HG03066 (cell line): ENCODE data around the gene DNAJC7.
"Not testable (repeated sequence)": the region's sequence is repeated elsewhere in the genome, so short reads cannot be mapped to it uniquely, and the experiment has no call there.

ENCODE experiments used
- ATAC-seq: cut with Tn5 transposase; IDR thresholded peaks from one replicate; pipeline ENCODE4 v1.9.1; 2021; ENCODE audit warnings: low read depth; ENCODE audit not compliant: unreplicated experiment

The DNAJC7 gene

GRCh38 chr17:42041619-42042018, 24.4 kb upstream of the DNAJC7 start:
- no peak for ATAC-seq

DNA sequence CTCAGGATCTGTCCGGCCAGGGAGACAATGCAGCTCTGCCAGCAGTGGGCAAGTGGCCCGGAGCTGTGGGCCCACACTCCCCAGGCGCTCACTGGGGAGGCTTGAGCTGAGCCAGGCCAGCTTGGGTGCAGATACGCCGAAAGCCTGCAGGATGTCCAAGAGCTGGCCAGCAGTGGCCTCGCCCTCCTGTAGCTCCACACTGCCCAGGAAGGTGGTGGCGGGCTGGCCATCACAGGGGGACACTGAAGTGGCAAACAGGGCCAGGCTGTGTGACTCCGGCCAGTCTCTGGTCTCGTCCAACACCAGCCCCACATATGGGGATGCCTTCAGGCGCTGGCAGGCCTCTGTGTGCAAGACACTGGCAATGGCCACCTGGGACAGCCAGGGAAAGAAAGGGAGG, 23.6 kb upstream of the DNAJC7 start:
- no peak for ATAC-seq

GRCh38 chr17:42039794-42040763, 22.8 kb upstream of the DNAJC7 start:
- ATAC-seq = no peak

- no peak for ATAC-seq
Measured at GRCh38 chr17:42038221-42038973, 21.2 kb upstream of the DNAJC7 start.

DNA sequence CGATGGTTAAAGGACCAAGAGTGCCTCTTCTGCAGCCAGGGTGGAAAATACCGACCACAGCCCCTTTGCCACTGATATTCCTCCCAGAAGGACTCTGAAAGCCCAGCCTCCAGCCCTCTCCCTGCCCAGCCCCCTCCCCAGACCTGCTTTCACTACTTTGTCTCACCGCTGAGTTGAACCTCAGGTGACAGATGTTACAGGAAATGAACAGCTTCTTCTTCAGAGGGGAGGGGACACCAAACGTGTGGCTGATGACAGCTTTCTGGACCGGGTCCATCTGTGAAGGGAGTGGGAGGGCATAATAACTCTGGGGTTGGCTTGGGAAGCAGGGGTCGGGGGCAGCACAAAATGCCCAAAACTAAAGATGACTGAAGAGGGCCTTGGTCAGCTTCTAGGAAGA, 16.8 kb upstream of the DNAJC7 start:
- ATAC-seq = no peak

GRCh38 chr17:42031584-42031983, 14.3 kb upstream of the DNAJC7 start:
- ATAC-seq = no peak

- no peak for ATAC-seq
Measured at GRCh38 chr17:42028791-42029127, 11.5 kb upstream of the DNAJC7 start.

GRCh38 chr17:42027961-42028790, 10.9 kb upstream of the DNAJC7 start:
- no peak for ATAC-seq

GRCh38 chr17:42027590-42027889, 10.3 kb upstream of the DNAJC7 start:
- no peak for ATAC-seq

DNA sequence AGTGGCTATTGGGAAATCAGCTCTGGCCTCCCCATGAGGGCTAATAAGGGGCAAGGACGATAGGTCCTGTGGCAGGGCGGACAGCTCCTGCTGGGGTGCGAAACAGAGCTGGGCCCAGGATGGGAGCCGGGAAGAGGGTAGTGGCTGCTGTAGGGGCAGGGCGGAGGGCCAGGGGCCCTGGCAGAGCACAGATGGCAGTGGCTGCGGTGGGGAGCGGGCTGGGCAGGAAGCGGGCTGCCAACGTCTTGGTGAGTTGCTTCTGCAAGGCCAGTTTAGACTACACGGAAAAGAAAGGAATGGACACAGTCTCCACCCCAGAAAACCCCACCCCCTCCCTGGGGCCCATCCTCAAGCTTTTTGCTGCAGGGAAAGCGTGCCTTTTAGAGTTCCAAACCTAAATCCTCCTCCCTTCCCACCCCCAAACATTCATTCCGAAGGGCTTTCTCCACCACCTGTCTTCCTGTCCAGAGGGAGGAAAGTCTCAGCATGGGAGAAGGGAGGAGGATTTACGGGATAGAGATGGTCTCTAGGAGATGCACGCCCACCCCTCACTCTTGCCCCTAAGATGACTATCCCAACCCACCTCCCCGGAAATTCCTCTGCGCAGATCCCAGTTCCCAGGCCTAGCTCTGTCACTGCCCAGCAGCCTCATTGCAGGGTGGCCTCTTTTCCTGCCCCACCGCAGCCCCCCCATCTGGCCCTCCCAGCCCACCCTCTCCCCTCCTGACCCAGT, 9.8 kb upstream of the DNAJC7 start:
- no peak for ATAC-seq

- no peak for ATAC-seq
Measured at GRCh38 chr17:42025936-42026335, 8.7 kb upstream of the DNAJC7 start.

GRCh38 chr17:42025191-42025579, 7.9 kb upstream of the DNAJC7 start:
- no peak for ATAC-seq

DNA sequence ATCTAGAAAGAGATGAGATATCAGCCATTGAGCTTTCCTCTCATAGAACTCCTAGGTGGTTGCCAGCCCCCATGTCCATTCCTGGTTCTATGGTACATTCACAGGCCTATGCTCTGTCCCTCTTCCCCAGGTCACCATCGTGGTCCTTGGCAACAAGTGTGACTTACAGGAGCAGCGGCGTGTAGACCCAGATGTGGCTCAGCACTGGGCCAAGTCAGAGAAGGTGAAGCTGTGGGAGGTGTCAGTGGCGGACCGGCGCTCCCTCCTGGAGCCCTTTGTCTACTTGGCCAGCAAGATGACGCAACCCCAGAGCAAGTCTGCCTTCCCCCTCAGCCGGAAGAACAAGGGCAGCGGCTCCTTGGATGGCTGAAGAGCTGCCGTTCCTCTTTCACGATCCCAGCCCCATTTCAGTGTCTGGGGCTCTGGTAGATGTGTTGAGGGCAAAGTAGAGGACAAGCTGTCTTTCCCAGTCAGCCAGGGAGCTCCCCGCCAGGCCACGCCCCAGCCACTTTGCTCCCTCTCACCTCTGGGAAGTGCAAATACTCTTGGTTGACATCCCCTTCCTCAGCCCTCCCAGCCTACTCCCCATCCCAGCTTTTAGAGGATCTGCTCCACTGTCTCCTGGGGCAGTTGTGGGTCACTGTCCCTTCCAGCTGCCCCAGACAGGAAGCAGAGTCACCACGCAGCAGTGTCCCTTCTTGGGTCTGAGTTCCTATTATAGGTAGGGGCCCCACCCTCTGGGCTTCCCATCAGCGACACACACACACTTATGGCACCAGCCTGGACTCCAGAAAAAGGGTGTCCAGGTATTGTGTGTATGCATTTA, 6.5 kb upstream of the DNAJC7 start:
- no peak for ATAC-seq

GRCh38 chr17:42020845-42021244, 3.6 kb upstream of the DNAJC7 start:
- not testable (repeated sequence) for ATAC-seq

DNA sequence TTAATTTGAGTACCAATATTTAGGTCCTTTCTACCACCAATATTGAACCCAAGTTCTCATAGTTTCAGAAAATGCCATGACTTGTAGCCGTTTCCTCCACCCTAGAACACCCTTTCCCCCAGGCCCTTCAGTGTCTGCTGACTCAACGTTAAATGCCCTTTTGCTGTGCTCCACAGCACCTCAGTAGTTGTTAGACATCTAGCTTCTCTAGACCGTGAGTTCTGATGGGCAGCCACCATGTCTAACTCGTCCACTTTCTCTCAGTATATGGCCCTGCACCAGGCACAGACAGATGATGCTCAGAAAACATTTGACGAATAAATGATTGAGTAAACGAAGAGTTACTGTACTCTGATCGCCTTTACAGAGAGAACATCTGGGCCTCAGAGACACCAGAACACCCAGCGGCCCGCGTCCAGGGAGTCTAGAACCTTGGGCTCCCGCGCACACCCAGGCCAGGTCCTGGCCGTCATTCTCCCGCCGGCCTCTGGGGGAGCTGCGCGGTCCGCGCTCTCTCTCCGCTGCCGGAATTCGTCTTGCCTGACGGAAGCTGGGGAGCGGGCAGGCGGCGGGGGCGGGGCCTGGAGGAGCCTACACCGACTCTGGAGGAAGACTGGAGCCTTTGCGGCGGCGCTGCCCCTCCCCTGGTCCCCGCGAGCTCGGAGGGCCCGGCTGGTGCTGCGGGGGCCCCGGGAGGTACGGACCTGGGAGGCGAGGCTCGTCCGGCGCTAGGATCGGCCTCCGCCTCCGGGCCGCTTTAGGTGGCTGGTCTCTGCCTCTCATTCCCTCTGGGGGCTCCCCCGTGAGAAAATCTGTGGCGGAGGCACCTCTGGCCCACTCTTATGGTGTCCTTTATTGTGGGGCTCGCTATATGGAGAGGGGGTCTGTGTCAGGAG, 2.5 kb upstream of the DNAJC7 start, which contains the start of gene NKIRAS2:
Gene NKIRAS2 (plus strand): TSS at position 582 of the 896 bp plus-strand sequence. CDS start 1,488 bp downstream, outside the sequence.
- ATAC-seq = peak; percentile 59

DNA sequence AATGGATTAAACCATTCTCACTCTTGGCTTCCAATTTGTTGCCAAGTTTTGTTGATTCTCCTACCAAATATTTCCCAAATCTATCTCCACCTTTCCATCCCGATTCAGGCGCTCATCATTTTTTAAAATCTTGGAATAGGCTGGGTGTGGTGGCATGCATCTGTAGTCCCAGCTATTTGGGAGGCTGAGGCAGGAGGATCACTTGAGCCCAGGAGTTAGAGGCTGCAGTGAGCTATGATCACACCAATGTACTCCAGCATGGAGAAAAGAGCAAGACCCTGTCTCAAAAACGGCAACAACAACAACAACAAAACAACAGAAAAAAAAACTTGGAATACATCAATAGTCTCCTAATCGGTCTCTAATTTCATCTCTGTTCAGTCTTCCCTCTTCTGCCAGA, 1.7 kb upstream of the DNAJC7 start:
- no peak for ATAC-seq

GRCh38 chr17:42018339-42018738, 1.1 kb upstream of the DNAJC7 start:
- no peak for ATAC-seq

- ATAC-seq = no peak
Measured at GRCh38 chr17:42017866-42018200, 594 bp upstream of the DNAJC7 start.

- no peak for ATAC-seq
Measured at GRCh38 chr17:42016411-42016831, 818 bp downstream of the DNAJC7 start.
